Stimulated activated CD4-positive, alpha-beta T cell treated with anti-CD3 and anti-CD28 coated beads, Interleukin-1b, Interleukin-23, amount 100 ng/mL, for 4 hours (primary cell): ENCODE results near the gene LHFPL2.

ENCODE experiments used
- DNase-seq, 2 donors: peaks; one replicate each; pipeline ENCODE4 v3.0.0-alpha.2; 2020; ENCODE audit warnings: low read depth in 2 of 2

Gene LHFPL2

GRCh38 chr5:78522476-78523260 lies 125.9 kb downstream of the LHFPL2 start:
- no peak for DNase-seq

- no peak for DNase-seq
Measured at GRCh38 chr5:78521455-78521854, 127.1 kb downstream of the LHFPL2 start.

- no peak for DNase-seq
Measured at GRCh38 chr5:78519198-78519941, 129.2 kb downstream of the LHFPL2 start.

GRCh38 chr5:78518365-78519197 lies 130.0 kb downstream of the LHFPL2 start:
- DNase-seq = no peak

- DNase-seq = no peak
Measured at GRCh38 chr5:78515670-78516069, 132.9 kb downstream of the LHFPL2 start.

GRCh38 chr5:78514427-78515330 lies 133.9 kb downstream of the LHFPL2 start:
- DNase-seq = no peak

GRCh38 chr5:78513441-78513840 lies 135.1 kb downstream of the LHFPL2 start:
- DNase-seq = no peak

GRCh38 chr5:78512435-78512834 lies 136.1 kb downstream of the LHFPL2 start:
- DNase-seq = no peak

- no peak for DNase-seq
Measured at GRCh38 chr5:78511121-78511906, 137.3 kb downstream of the LHFPL2 start.

- peak; percentile 2 to 18 for DNase-seq
Measured at GRCh38 chr5:78509884-78510769, 138.4 kb downstream of the LHFPL2 start.

GRCh38 chr5:78509145-78509865 lies 139.3 kb downstream of the LHFPL2 start:
- DNase-seq = no peak

- DNase-seq = no peak
Measured at GRCh38 chr5:78508186-78508765, 140.3 kb downstream of the LHFPL2 start.

- no peak for DNase-seq
Measured at GRCh38 chr5:78507531-78507930, 141.0 kb downstream of the LHFPL2 start.

GRCh38 chr5:78506261-78507024 lies 142.1 kb downstream of the LHFPL2 start:
- DNase-seq = no peak

GRCh38 chr5:78505860-78506259 lies 142.7 kb downstream of the LHFPL2 start:
- no peak for DNase-seq

GRCh38 chr5:78504704-78505677 lies 143.6 kb downstream of the LHFPL2 start:
- DNase-seq = no peak
